Stimulated activated CD4-positive, alpha-beta T cell treated with anti-CD3 and anti-CD28 coated beads, Interleukin-12 subunit alpha, Interleukin-12 subunit beta, amount 100 ng/mL, for 48 hours (primary cell): Measurements from ENCODE around the gene RYR2.
"Not testable (repeated sequence)": the region's sequence is repeated elsewhere in the genome, so short reads cannot be mapped to it uniquely, and the experiment has no call there.

Experiments
- DNase-seq, 3 donors: peaks; one replicate each; pipeline ENCODE4 v3.0.0-alpha.2; 2020; ENCODE audit warnings: low read depth in 2 of 3, low spot score in 1 of 3

The RYR2 gene

GRCh38 chr1:237244778-237245177 lies 202.8 kb downstream of the RYR2 start:
- DNase-seq: no peak

GRCh38 chr1:237247442-237247841 lies 205.5 kb downstream of the RYR2 start:
- DNase-seq: no peak

GRCh38 chr1:237249120-237249519 lies 207.1 kb downstream of the RYR2 start:
- no peak for DNase-seq

GRCh38 chr1:237250055-237250454 lies 208.1 kb downstream of the RYR2 start:
- no peak for DNase-seq

- no peak for DNase-seq
Measured at GRCh38 chr1:237255071-237255470, 213.1 kb downstream of the RYR2 start.

GRCh38 chr1:237258871-237259270 lies 216.9 kb downstream of the RYR2 start:
- no peak for DNase-seq

- DNase-seq: no peak
Measured at GRCh38 chr1:237261198-237261597, 219.2 kb downstream of the RYR2 start.

- DNase-seq: no peak
Measured at GRCh38 chr1:237267743-237268142, 225.8 kb downstream of the RYR2 start.

GRCh38 chr1:237269938-237270337 lies 228.0 kb downstream of the RYR2 start:
- DNase-seq: no peak

GRCh38 chr1:237270353-237270752 lies 228.4 kb downstream of the RYR2 start:
- no peak for DNase-seq

GRCh38 chr1:237277994-237278393 lies 236.0 kb downstream of the RYR2 start:
- not testable (repeated sequence) for DNase-seq

GRCh38 chr1:237279629-237280028 lies 237.6 kb downstream of the RYR2 start:
- DNase-seq: no peak

- DNase-seq: no peak
Measured at GRCh38 chr1:237281481-237281880, 239.5 kb downstream of the RYR2 start.

- DNase-seq: no peak
Measured at GRCh38 chr1:237282208-237282783, 240.3 kb downstream of the RYR2 start.

- no peak for DNase-seq
Measured at GRCh38 chr1:237287876-237288521, 246.0 kb downstream of the RYR2 start.

GRCh38 chr1:237293804-237294203 lies 251.8 kb downstream of the RYR2 start:
- DNase-seq: no peak

- DNase-seq: no peak
Measured at GRCh38 chr1:237296861-237297260, 254.9 kb downstream of the RYR2 start.

GRCh38 chr1:237300642-237301041 lies 258.7 kb downstream of the RYR2 start:
- no peak for DNase-seq

GRCh38 chr1:237303929-237304328 lies 261.9 kb downstream of the RYR2 start:
- no peak for DNase-seq

GRCh38 chr1:237306726-237307125 lies 264.7 kb downstream of the RYR2 start:
- no peak for DNase-seq

- no peak for DNase-seq
Measured at GRCh38 chr1:237309595-237310118, 267.7 kb downstream of the RYR2 start.

GRCh38 chr1:237316352-237316751 lies 274.4 kb downstream of the RYR2 start:
- no peak for DNase-seq

- DNase-seq: no peak
Measured at GRCh38 chr1:237318748-237319147, 276.8 kb downstream of the RYR2 start.
